ENCODE data around the gene BHLHE41. TPM values are rescaled to one million over a fixed set of nuclear protein-coding genes. Genes with fewer than 3 reads are reported as not detected.
A peak's percentile ranks its signal among the peaks of the same experiment; 100 is the strongest.

The BHLHE41 gene
- polyA plus RNA-seq, 2 of the 4 experiments (the other 2 are of a cell fraction): 0.41 to 0.81 TPM

DNA sequence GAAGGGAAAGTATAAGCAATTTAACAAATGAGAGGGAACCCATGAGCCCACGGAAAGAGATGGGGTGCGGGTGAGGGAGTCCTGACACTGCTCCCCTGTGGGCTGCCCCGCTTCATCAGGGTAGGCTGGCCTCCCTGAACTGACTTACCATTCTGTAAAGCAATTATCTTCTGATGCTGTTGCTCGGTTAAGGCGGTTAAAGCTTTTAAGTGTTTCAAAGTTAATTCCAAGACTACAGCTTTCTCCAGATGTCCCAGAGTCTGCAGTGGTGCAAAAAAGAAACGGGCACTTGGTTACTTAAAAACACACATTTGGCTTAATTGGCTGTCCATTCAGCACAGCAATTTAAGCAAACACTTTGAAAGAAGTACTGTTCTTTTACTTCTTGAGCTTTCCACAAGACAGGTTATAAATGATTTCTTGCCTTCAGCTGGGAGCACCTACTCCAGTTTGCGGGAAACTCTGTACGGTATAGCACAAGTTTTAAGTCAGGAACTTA, 1.3 kb downstream of the BHLHE41 start (continued):
- TF ChIP-seq FOSB (CRISPR knock-in tag; IDR thresholded peaks at IDR 0.05) (no peak), KDM1A (IDR thresholded peaks at IDR 0.05; ENCODE audit: low read depth) (no peak), EHMT2 (IDR thresholded peaks at IDR 0.05; ENCODE audit: low read depth) (no peak), EHF (CRISPR knock-in tag; IDR thresholded peaks at IDR 0.05) (no peak)

GRCh38 chr12:26122681-26123481, 2.0 kb downstream of the BHLHE41 start:
- Histone ChIP-seq H3K4me2 (peak overlapping the region; percentile 95), H3K4me1 (peaks cover 17% of the 10 kb centered on the region), H3K9me3 (no peaks in the 10 kb centered on the region), H3K27ac (peak overlapping the region; percentile 21 to 83; a peak in 4 of 6 replicates), H3K4me3 (peak overlapping the region; percentile 52)
- DNase-seq (ENCODE audit: low read depth in 1 of 2, low spot score in 1 of 2): peak; percentile 33 to 70
- under 1% methylated on average over 25 of the region's 69 CpGs for WGBS (ENCODE audit: missing lambda C conversion rate)
- CTCF ChIA-PET: interaction anchor here (0.6 to 7.7 kb wide), 39 partner anchors 10 to 725 kb away, joined by 3 to 110 read pairs (median 4); partner anchors contain the start of gene SSPN
- POLR2A ChIA-PET: interaction anchor here (0.5 to 4.7 kb wide), 6 partner anchors 9 to 152 kb away, joined by 3 to 28 read pairs (median 5); no protein-coding TSS in a partner anchor
- TF ChIP-seq MAFK (IDR thresholded peaks at IDR 0.05; ENCODE audit: partially characterized antibody) (no peak), SREBF2 (IDR thresholded peaks at IDR 0.05) (no peak), RCOR1 (IDR thresholded peaks at IDR 0.05; ENCODE audit: low read depth, low read length) (no peak), USF2 (IDR thresholded peaks at IDR 0.05) (peak; percentile 50), MAX (IDR thresholded peaks at IDR 0.05) (peak; percentile 66; the same call in 1 of the 2 replicates), E2F6 (IDR thresholded peaks at IDR 0.05; ENCODE audit: borderline replicate concordance, low read depth) (0 out of 2 replicates have a peak, but pooled peaks have one; percentile 19), SMC3 (IDR thresholded peaks at IDR 0.05) (peak; percentile 70), RAD21 (conservative IDR thresholded peaks at IDR 0.05 in 1 of 2, IDR thresholded peaks at IDR 0.05 in 1 of 2) (peak; percentile 73 to 74), CBX8 (IDR thresholded peaks at IDR 0.05) (0 out of 2 replicates have a peak, but pooled peaks have one; percentile 33), PHF8 (IDR thresholded peaks at IDR 0.05; ENCODE audit: borderline replicate concordance, low read depth) (no peak), RNF2 (IDR thresholded peaks at IDR 0.05; ENCODE audit: borderline replicate concordance, low read depth) (peak; percentile 83; the same call in 1 of the 2 replicates), GATA3 (IDR thresholded peaks at IDR 0.05; ENCODE audit: borderline replicate concordance) (no peak), ZNF302 (CRISPR knock-in tag; IDR thresholded peaks at IDR 0.05) (no peak), ZSCAN20 (CRISPR knock-in tag; IDR thresholded peaks at IDR 0.05) (no peak)
- TF ChIP-seq, protein P1, sequence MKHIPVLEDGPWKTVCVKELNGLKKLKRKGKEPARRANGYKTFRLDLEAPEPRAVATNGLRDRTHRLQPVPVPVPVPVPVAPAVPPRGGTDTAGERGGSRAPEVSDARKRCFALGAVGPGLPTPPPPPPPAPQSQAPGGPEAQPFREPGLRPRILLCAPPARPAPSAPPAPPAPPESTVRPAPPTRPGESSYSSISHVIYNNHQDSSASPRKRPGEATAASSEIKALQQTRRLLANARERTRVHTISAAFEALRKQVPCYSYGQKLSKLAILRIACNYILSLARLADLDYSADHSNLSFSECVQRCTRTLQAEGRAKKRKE (CRISPR knock-in tag; IDR thresholded peaks at IDR 0.05; ENCODE audit: low read depth): no peak
- TF ChIP-seq, protein P2, sequence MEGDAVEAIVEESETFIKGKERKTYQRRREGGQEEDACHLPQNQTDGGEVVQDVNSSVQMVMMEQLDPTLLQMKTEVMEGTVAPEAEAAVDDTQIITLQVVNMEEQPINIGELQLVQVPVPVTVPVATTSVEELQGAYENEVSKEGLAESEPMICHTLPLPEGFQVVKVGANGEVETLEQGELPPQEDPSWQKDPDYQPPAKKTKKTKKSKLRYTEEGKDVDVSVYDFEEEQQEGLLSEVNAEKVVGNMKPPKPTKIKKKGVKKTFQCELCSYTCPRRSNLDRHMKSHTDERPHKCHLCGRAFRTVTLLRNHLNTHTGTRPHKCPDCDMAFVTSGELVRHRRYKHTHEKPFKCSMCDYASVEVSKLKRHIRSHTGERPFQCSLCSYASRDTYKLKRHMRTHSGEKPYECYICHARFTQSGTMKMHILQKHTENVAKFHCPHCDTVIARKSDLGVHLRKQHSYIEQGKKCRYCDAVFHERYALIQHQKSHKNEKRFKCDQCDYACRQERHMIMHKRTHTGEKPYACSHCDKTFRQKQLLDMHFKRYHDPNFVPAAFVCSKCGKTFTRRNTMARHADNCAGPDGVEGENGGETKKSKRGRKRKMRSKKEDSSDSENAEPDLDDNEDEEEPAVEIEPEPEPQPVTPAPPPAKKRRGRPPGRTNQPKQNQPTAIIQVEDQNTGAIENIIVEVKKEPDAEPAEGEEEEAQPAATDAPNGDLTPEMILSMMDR (IDR thresholded peaks at IDR 0.05): peak; percentile 57
- FAIRE-seq: no peak
- peak; percentile 27 to 32 for ATAC-seq

Data from A549 (cell line).